ENCODE results near the gene TAAR6.

DNA sequence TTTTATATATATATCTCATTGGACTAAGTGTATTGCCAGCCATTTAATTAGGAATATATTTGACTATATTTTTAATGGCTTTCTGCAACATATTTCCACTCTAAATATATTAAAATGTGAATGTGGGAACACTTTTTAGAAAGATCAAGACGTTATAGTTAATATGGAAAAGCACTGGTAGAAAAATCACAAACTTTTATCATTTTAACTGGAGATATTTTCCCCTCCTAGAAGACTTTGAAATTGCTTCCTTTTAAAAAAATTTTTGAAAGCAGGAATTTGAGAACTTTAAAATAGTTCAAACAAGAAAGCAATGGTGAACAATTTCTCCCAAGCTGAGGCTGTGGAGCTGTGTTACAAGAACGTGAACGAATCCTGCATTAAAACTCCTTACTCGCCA is 32.1 kb upstream of the TAAR6 start, which contains the start of gene TAAR9:
- TF ChIP-seq, protein P1, sequence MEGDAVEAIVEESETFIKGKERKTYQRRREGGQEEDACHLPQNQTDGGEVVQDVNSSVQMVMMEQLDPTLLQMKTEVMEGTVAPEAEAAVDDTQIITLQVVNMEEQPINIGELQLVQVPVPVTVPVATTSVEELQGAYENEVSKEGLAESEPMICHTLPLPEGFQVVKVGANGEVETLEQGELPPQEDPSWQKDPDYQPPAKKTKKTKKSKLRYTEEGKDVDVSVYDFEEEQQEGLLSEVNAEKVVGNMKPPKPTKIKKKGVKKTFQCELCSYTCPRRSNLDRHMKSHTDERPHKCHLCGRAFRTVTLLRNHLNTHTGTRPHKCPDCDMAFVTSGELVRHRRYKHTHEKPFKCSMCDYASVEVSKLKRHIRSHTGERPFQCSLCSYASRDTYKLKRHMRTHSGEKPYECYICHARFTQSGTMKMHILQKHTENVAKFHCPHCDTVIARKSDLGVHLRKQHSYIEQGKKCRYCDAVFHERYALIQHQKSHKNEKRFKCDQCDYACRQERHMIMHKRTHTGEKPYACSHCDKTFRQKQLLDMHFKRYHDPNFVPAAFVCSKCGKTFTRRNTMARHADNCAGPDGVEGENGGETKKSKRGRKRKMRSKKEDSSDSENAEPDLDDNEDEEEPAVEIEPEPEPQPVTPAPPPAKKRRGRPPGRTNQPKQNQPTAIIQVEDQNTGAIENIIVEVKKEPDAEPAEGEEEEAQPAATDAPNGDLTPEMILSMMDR (IDR thresholded peaks at IDR 0.05; ENCODE audit: insufficient read depth, low read length, poor library complexity, severe bottlenecking) = no peak
- TF ChIP-seq EZH2phosphoT487 (conservative IDR thresholded peaks at IDR 0.05; ENCODE audit: low read length) = no peak
